ENCODE data around the gene PPP1R14C.

Gene PPP1R14C

GRCh38 chr6:150293423-150294173 is 150.8 kb downstream of the PPP1R14C start:
- CTCF ChIA-PET, result no interaction called here
- no peak overlapping the region for H3K27ac ChIP-seq (ENCODE audit: insufficient read depth in 1 of 2, low read depth in 1 of 2, low read length in 2 of 2, poor library complexity in 1 of 2, severe bottlenecking in 2 of 2)
- DNase-seq, result peak; percentile 23 to 72 (median 65)
- 0% methylated on average over 2 of the region's 2 CpGs for WGBS (ENCODE audit: insufficient coverage)
- no peak overlapping the region for H3K4me3 ChIP-seq (ENCODE audit: control insufficient read depth in 1 of 7, extremely low read depth in 1 of 7, insufficient read depth in 4 of 7, low read depth in 2 of 7, low read length in 6 of 7)
- H3K4me1 ChIP-seq (ENCODE audit: control extremely low read depth in 1 of 4, control insufficient read depth in 4 of 4, insufficient read depth in 4 of 4, low read length in 3 of 4), result peaks cover 0 to 3% (median 0%) of the 10 kb centered on the region in 4 experiments
- no peaks in the 10 kb centered on the region for H3K36me3 ChIP-seq (ENCODE audit: control insufficient read depth in 4 of 4, insufficient read depth in 4 of 4, low read length in 3 of 4)
- POLR2A ChIA-PET, result no interaction called here
- peaks cover 0 to 14% (median 6%) of the 10 kb centered on the region in 5 experiments for H3K27me3 ChIP-seq (replicated peaks in 2 of 5; ENCODE audit: control insufficient read depth in 4 of 5, insufficient read depth in 5 of 5, low read length in 4 of 5)
- H3K9me3 ChIP-seq (ENCODE audit: control extremely low read depth in 1 of 5, control insufficient read depth in 4 of 5, insufficient read depth in 2 of 5, low read depth in 1 of 5, low read length in 4 of 5), result peaks cover 0 to 22% (median 21%) of the 10 kb centered on the region in 5 experiments

- Histone ChIP-seq H3K4me3 (ENCODE audit: control insufficient read depth in 1 of 7, extremely low read depth in 1 of 7, insufficient read depth in 4 of 7, low read depth in 2 of 7, low read length in 6 of 7) (no peak overlapping the region), H3K27me3 (replicated peaks in 2 of 5; ENCODE audit: control insufficient read depth in 4 of 5, insufficient read depth in 5 of 5, low read length in 4 of 5) (peaks cover 0 to 3% (median 2%) of the 10 kb centered on the region in 5 experiments), H3K9me3 (ENCODE audit: control extremely low read depth in 1 of 5, control insufficient read depth in 4 of 5, insufficient read depth in 2 of 5, low read depth in 1 of 5, low read length in 4 of 5) (peaks cover 0 to 22% (median 21%) of the 10 kb centered on the region in 5 experiments), H3K27ac (ENCODE audit: insufficient read depth in 1 of 2, low read depth in 1 of 2, low read length in 2 of 2, poor library complexity in 1 of 2, severe bottlenecking in 2 of 2) (no peak overlapping the region), H3K36me3 (ENCODE audit: control insufficient read depth in 4 of 4, insufficient read depth in 4 of 4, low read length in 3 of 4) (no peaks in the 10 kb centered on the region), H3K4me1 (ENCODE audit: control extremely low read depth in 1 of 4, control insufficient read depth in 4 of 4, insufficient read depth in 4 of 4, low read length in 3 of 4) (peaks cover 0 to 3% (median 0%) of the 10 kb centered on the region in 4 experiments)
- WGBS (ENCODE audit: insufficient coverage), result 100% methylated on average over 1 of the region's 2 CpGs
- ChIA-PET POLR2A (no interaction called here), CTCF (interaction anchor here (0.8 kb wide), 1 partner anchor 39 kb away, joined by 5 read pairs; no protein-coding TSS in a partner anchor)
- DNase-seq, result no peak
Observed at GRCh38 chr6:150296890-150297289, 154.0 kb downstream of the PPP1R14C start.

- H3K27ac ChIP-seq (ENCODE audit: insufficient read depth in 1 of 2, low read depth in 1 of 2, low read length in 2 of 2, poor library complexity in 1 of 2, severe bottlenecking in 2 of 2), result no peak overlapping the region
- H3K9me3 ChIP-seq (ENCODE audit: control extremely low read depth in 1 of 5, control insufficient read depth in 4 of 5, insufficient read depth in 2 of 5, low read depth in 1 of 5, low read length in 4 of 5), result peaks cover 0 to 22% (median 21%) of the 10 kb centered on the region in 5 experiments
- peaks cover 0 to 3% (median 0%) of the 10 kb centered on the region in 4 experiments for H3K4me1 ChIP-seq (ENCODE audit: control extremely low read depth in 1 of 4, control insufficient read depth in 4 of 4, insufficient read depth in 4 of 4, low read length in 3 of 4)
- peaks cover 0 to 4% (median 2%) of the 10 kb centered on the region in 5 experiments for H3K27me3 ChIP-seq (replicated peaks in 2 of 5; ENCODE audit: control insufficient read depth in 4 of 5, insufficient read depth in 5 of 5, low read length in 4 of 5)
- no peaks in the 10 kb centered on the region for H3K36me3 ChIP-seq (ENCODE audit: control insufficient read depth in 4 of 4, insufficient read depth in 4 of 4, low read length in 3 of 4)
- 90% methylated on average over 3 of the region's 3 CpGs for WGBS (ENCODE audit: insufficient coverage)
- no peak for DNase-seq
- H3K4me3 ChIP-seq (ENCODE audit: control insufficient read depth in 1 of 7, extremely low read depth in 1 of 7, insufficient read depth in 4 of 7, low read depth in 2 of 7, low read length in 6 of 7), result no peak overlapping the region
- POLR2A ChIA-PET, result no interaction called here
- CTCF ChIA-PET, result interaction anchor here (0.8 kb wide), 1 partner anchor 40 kb away, joined by 5 read pairs; no protein-coding TSS in a partner anchor
Observed at GRCh38 chr6:150297327-150298029, 154.6 kb downstream of the PPP1R14C start.

GRCh38 chr6:150298030-150298380 is 155.2 kb downstream of the PPP1R14C start:
- 100% methylated on average over 2 of the region's 2 CpGs for WGBS (ENCODE audit: insufficient coverage)
- POLR2A ChIA-PET, result no interaction called here

GRCh38 chr6:150298676-150299075 is 155.8 kb downstream of the PPP1R14C start:
- ChIA-PET POLR2A (no interaction called here), CTCF (no interaction called here)
- Histone ChIP-seq H3K27me3 (replicated peaks in 2 of 5; ENCODE audit: control insufficient read depth in 4 of 5, insufficient read depth in 5 of 5, low read length in 4 of 5) (peaks cover 0 to 3% (median 2%) of the 10 kb centered on the region in 5 experiments), H3K4me1 (ENCODE audit: control extremely low read depth in 1 of 4, control insufficient read depth in 4 of 4, insufficient read depth in 4 of 4, low read length in 3 of 4) (no peaks in the 10 kb centered on the region), H3K36me3 (ENCODE audit: control insufficient read depth in 4 of 4, insufficient read depth in 4 of 4, low read length in 3 of 4) (no peaks in the 10 kb centered on the region), H3K4me3 (ENCODE audit: control insufficient read depth in 1 of 7, extremely low read depth in 1 of 7, insufficient read depth in 4 of 7, low read depth in 2 of 7, low read length in 6 of 7) (no peak overlapping the region), H3K27ac (ENCODE audit: insufficient read depth in 1 of 2, low read depth in 1 of 2, low read length in 2 of 2, poor library complexity in 1 of 2, severe bottlenecking in 2 of 2) (no peak overlapping the region), H3K9me3 (ENCODE audit: control extremely low read depth in 1 of 5, control insufficient read depth in 4 of 5, insufficient read depth in 2 of 5, low read depth in 1 of 5, low read length in 4 of 5) (peaks cover 0 to 22% (median 21%) of the 10 kb centered on the region in 5 experiments)
- whole genome bisulfite sequencing (ENCODE audit: insufficient coverage), result 100% methylated on average over 1 of the region's 1 CpG
- no peak for DNase-seq

More at GRCh38 chr6:150298030-150298380, 155.2 kb downstream of the PPP1R14C start:
- Histone ChIP-seq H3K9me3 (ENCODE audit: control extremely low read depth in 1 of 5, control insufficient read depth in 4 of 5, insufficient read depth in 2 of 5, low read depth in 1 of 5, low read length in 4 of 5) (peaks cover 0 to 22% (median 21%) of the 10 kb centered on the region in 5 experiments), H3K27me3 (replicated peaks in 2 of 5; ENCODE audit: control insufficient read depth in 4 of 5, insufficient read depth in 5 of 5, low read length in 4 of 5) (peaks cover 0 to 3% (median 2%) of the 10 kb centered on the region in 5 experiments), H3K4me3 (ENCODE audit: control insufficient read depth in 1 of 7, extremely low read depth in 1 of 7, insufficient read depth in 4 of 7, low read depth in 2 of 7, low read length in 6 of 7) (no peak overlapping the region), H3K27ac (ENCODE audit: insufficient read depth in 1 of 2, low read depth in 1 of 2, low read length in 2 of 2, poor library complexity in 1 of 2, severe bottlenecking in 2 of 2) (no peak overlapping the region), H3K36me3 (ENCODE audit: control insufficient read depth in 4 of 4, insufficient read depth in 4 of 4, low read length in 3 of 4) (no peaks in the 10 kb centered on the region), H3K4me1 (ENCODE audit: control extremely low read depth in 1 of 4, control insufficient read depth in 4 of 4, insufficient read depth in 4 of 4, low read length in 3 of 4) (peaks cover 0 to 3% (median 0%) of the 10 kb centered on the region in 4 experiments)
- CTCF ChIA-PET, result no interaction called here
- no peak for DNase-seq

Data from common myeloid progenitor, CD34-positive (primary cell).